ENCODE data around the gene BMPR2. TPM values are rescaled to one million over a fixed set of nuclear protein-coding genes. Genes with fewer than 3 reads are reported as not detected.
"Not testable (repeated sequence)": the region's sequence is repeated elsewhere in the genome, so short reads cannot be mapped to it uniquely, and the experiment has no call there.

Gene BMPR2
- total RNA-seq, 1 donor from 2014 or later: 17.5 TPM

- Mint-ChIP-seq H3K9me3 (no peaks in the 10 kb centered on the region), H3K27ac (ENCODE audit: unreplicated experiment) (no peak overlapping the region), H3K4me1 (no peaks in the 10 kb centered on the region), H3K36me3 (ENCODE audit: low read depth) (no peaks in the 10 kb centered on the region), H3K4me3 (no peak overlapping the region), H3K27me3 (ENCODE audit: low read depth) (no peaks in the 10 kb centered on the region)
- DNase-seq (ENCODE audit: low read depth, low spot score): no peak
- no peak for TF ChIP-seq CTCF (conservative IDR thresholded peaks at IDR 0.05)
Observed at GRCh38 chr2:202339071-202339870, 36.9 kb upstream of the BMPR2 start.

GRCh38 chr2:202344178-202344577 is 31.9 kb upstream of the BMPR2 start:
- Mint-ChIP-seq H3K36me3 (ENCODE audit: low read depth) (no peaks in the 10 kb centered on the region), H3K4me3 (no peak overlapping the region), H3K27ac (ENCODE audit: unreplicated experiment) (no peak overlapping the region), H3K27me3 (ENCODE audit: low read depth) (no peaks in the 10 kb centered on the region), H3K9me3 (no peaks in the 10 kb centered on the region), H3K4me1 (no peaks in the 10 kb centered on the region)
- no peak for TF ChIP-seq CTCF (conservative IDR thresholded peaks at IDR 0.05)
- DNase-seq (ENCODE audit: low read depth, low spot score): no peak

GRCh38 chr2:202346180-202346579 is 29.9 kb upstream of the BMPR2 start:
- Mint-ChIP-seq H3K27ac (ENCODE audit: unreplicated experiment) (no peak overlapping the region), H3K27me3 (ENCODE audit: low read depth) (no peaks in the 10 kb centered on the region), H3K4me1 (no peaks in the 10 kb centered on the region), H3K9me3 (no peaks in the 10 kb centered on the region), H3K36me3 (ENCODE audit: low read depth) (no peaks in the 10 kb centered on the region), H3K4me3 (no peak overlapping the region)
- no peak for DNase-seq (ENCODE audit: low read depth, low spot score)
- no peak for TF ChIP-seq CTCF (conservative IDR thresholded peaks at IDR 0.05)

- no peak for TF ChIP-seq CTCF (conservative IDR thresholded peaks at IDR 0.05)
- no peak overlapping the region for H3K27ac Mint-ChIP-seq (ENCODE audit: unreplicated experiment)
Observed at GRCh38 chr2:202353430-202353829, 22.7 kb upstream of the BMPR2 start.

GRCh38 chr2:202355993-202356505 is 20.1 kb upstream of the BMPR2 start:
- Mint-ChIP-seq H3K27ac (ENCODE audit: unreplicated experiment) (no peak overlapping the region), H3K27me3 (ENCODE audit: low read depth) (no peaks in the 10 kb centered on the region), H3K4me3 (no peak overlapping the region), H3K9me3 (no peaks in the 10 kb centered on the region), H3K36me3 (ENCODE audit: low read depth) (no peaks in the 10 kb centered on the region), H3K4me1 (peaks cover 5% of the 10 kb centered on the region)
- DNase-seq (ENCODE audit: low read depth, low spot score): no peak
- no peak for TF ChIP-seq CTCF (conservative IDR thresholded peaks at IDR 0.05)

More at GRCh38 chr2:202353430-202353829, 22.7 kb upstream of the BMPR2 start:
- H3K27me3 Mint-ChIP-seq (ENCODE audit: low read depth): no peaks in the 10 kb centered on the region
- H3K4me3 Mint-ChIP-seq: no peak overlapping the region
- H3K9me3 Mint-ChIP-seq: no peaks in the 10 kb centered on the region
- peaks cover 5% of the 10 kb centered on the region for H3K4me1 Mint-ChIP-seq
- no peaks in the 10 kb centered on the region for H3K36me3 Mint-ChIP-seq (ENCODE audit: low read depth)
- DNase-seq (ENCODE audit: low read depth, low spot score): no peak

- H3K27ac Mint-ChIP-seq (ENCODE audit: unreplicated experiment); H3K27me3 Mint-ChIP-seq (ENCODE audit: low read depth); H3K36me3 Mint-ChIP-seq (ENCODE audit: low read depth); H3K4me1 Mint-ChIP-seq; H3K4me3 Mint-ChIP-seq; DNase-seq (ENCODE audit: low read depth, low spot score); H3K9me3 Mint-ChIP-seq: not testable (repeated sequence)
Observed at GRCh38 chr2:202358924-202359323, 17.2 kb upstream of the BMPR2 start.

Data from neural crest cell (in vitro differentiated cells).